Measurements from ENCODE around the gene SLC35F1. TPM values are rescaled to one million over a fixed set of nuclear protein-coding genes. Genes with fewer than 3 reads are reported as not detected.
A peak's percentile ranks its signal among the peaks of the same experiment; 100 is the strongest.
"Not testable (repeated sequence)": the region's sequence is repeated elsewhere in the genome, so short reads cannot be mapped to it uniquely, and the experiment has no call there.

SLC35F1 gene
- total RNA-seq (ENCODE audit: low replicate concordance) = 17.7 and 24.3 TPM in 2 replicates

GRCh38 chr6:117906958-117907600 is at the start of gene SLC35F1:
SLC35F1 (plus strand) TSS chr6:117907264.
- Histone ChIP-seq H4K20me1 (ENCODE audit: low read depth) (no peaks in the 10 kb centered on the region), H3K4me3 (peak within 1 kb of the TSS; percentile 98), H2AFZ (replicated peaks) (peak within 1 kb of the TSS; percentile 100), H3K27me3 (peaks cover 34% of the 10 kb centered on the region), H3K36me3 (no peaks in the 10 kb centered on the region), H3K79me2 (ENCODE audit: low read depth) (peaks cover 4% of the 10 kb centered on the region), H3K27ac (no peak within 1 kb of the TSS), H3K9me3 (ENCODE audit: low read depth) (no peaks in the 10 kb centered on the region), H3F3A (ENCODE audit: low read depth) (peaks cover 11% of the 10 kb centered on the region), H3K4me2 (peak within 1 kb of the TSS; percentile 100), H3K4me1 (peaks cover 9% of the 10 kb centered on the region), H3K9ac (no peak within 1 kb of the TSS)
- peak within 1 kb of the TSS; percentile 96 for H3K27ac Mint-ChIP-seq
- peaks cover 3% of the 10 kb centered on the region for H3K9me3 Mint-ChIP-seq
- H3K4me3 Mint-ChIP-seq = peak within 1 kb of the TSS; percentile 94
- TF ChIP-seq EZH2 (IDR thresholded peaks at IDR 0.05) (no peak), CTCF (IDR thresholded peaks at IDR 0.05) (peak; percentile 60)
- H3K27me3 Mint-ChIP-seq (ENCODE audit: insufficient read depth, low read depth) = peaks cover 2% of the 10 kb centered on the region
- H3K36me3 Mint-ChIP-seq = peaks cover 10% of the 10 kb centered on the region
- peak; percentile 89 for DNase-seq (ENCODE audit: low spot score)
- H3K4me1 Mint-ChIP-seq = peaks cover 21% of the 10 kb centered on the region

- H3K4me3 ChIP-seq; H3F3A ChIP-seq (ENCODE audit: low read depth); H3K27me3 Mint-ChIP-seq (ENCODE audit: insufficient read depth, low read depth); H3K4me1 Mint-ChIP-seq; H4K20me1 ChIP-seq (ENCODE audit: low read depth); H3K27ac Mint-ChIP-seq; H3K4me3 Mint-ChIP-seq; H3K4me1 ChIP-seq; H3K4me2 ChIP-seq; H2AFZ ChIP-seq (replicated peaks); DNase-seq (ENCODE audit: low spot score); H3K79me2 ChIP-seq (ENCODE audit: low read depth); H3K9me3 ChIP-seq (ENCODE audit: low read depth); H3K9ac ChIP-seq; H3K36me3 ChIP-seq; H3K27ac ChIP-seq; H3K36me3 Mint-ChIP-seq; H3K27me3 ChIP-seq: not testable (repeated sequence)
- H3K9me3 Mint-ChIP-seq = peaks cover 24% of the 10 kb centered on the region
Observed at GRCh38 chr6:117858601-117859000, 48.5 kb upstream of the SLC35F1 start.

- H3K9ac ChIP-seq = no peak overlapping the region
- Mint-ChIP-seq H3K27ac (no peak overlapping the region), H3K27me3 (ENCODE audit: insufficient read depth, low read depth) (no peaks in the 10 kb centered on the region), H3K4me1 (peaks cover 2% of the 10 kb centered on the region), H3K36me3 (peaks cover 2% of the 10 kb centered on the region), H3K4me3 (no peak overlapping the region), H3K9me3 (peaks cover 20% of the 10 kb centered on the region)
- peaks cover 5% of the 10 kb centered on the region for H3K4me1 ChIP-seq
- H3K27ac ChIP-seq = no peak overlapping the region
- no peaks in the 10 kb centered on the region for H4K20me1 ChIP-seq (ENCODE audit: low read depth)
- H3K4me3 ChIP-seq = no peak overlapping the region
- H3K27me3 ChIP-seq = no peaks in the 10 kb centered on the region
- no peak overlapping the region for H3K4me2 ChIP-seq
- H3F3A ChIP-seq (ENCODE audit: low read depth) = no peaks in the 10 kb centered on the region
- no peak overlapping the region for H2AFZ ChIP-seq (replicated peaks)
- no peaks in the 10 kb centered on the region for H3K9me3 ChIP-seq (ENCODE audit: low read depth)
- no peak for DNase-seq (ENCODE audit: low spot score)
- TF ChIP-seq EZH2phosphoT487 (IDR thresholded peaks at IDR 0.05) = no peak
- no peak for TF ChIP-seq EZH2 (IDR thresholded peaks at IDR 0.05)
- TF ChIP-seq CTCF (IDR thresholded peaks at IDR 0.05) = no peak
- H3K36me3 ChIP-seq = no peaks in the 10 kb centered on the region
- H3K79me2 ChIP-seq (ENCODE audit: low read depth) = no peaks in the 10 kb centered on the region
Observed at GRCh38 chr6:117861545-117861944, 45.5 kb upstream of the SLC35F1 start.

GRCh38 chr6:117866561-117866960 is 40.5 kb upstream of the SLC35F1 start:
- no peak overlapping the region for H3K4me3 Mint-ChIP-seq
- H2AFZ ChIP-seq (replicated peaks) = no peak overlapping the region

More at GRCh38 chr6:117866561-117866960, 40.5 kb upstream of the SLC35F1 start:
- no peak overlapping the region for H3K27ac Mint-ChIP-seq
- H3K36me3 Mint-ChIP-seq = peaks cover 2% of the 10 kb centered on the region
- peaks cover 5% of the 10 kb centered on the region for H3K4me1 Mint-ChIP-seq
- H4K20me1 ChIP-seq (ENCODE audit: low read depth) = no peaks in the 10 kb centered on the region
- no peak overlapping the region for H3K4me3 ChIP-seq
- no peaks in the 10 kb centered on the region for H3K79me2 ChIP-seq (ENCODE audit: low read depth)
- no peaks in the 10 kb centered on the region for H3K4me1 ChIP-seq
- no peak for DNase-seq (ENCODE audit: low spot score)
- H3K9ac ChIP-seq = no peak overlapping the region
- no peaks in the 10 kb centered on the region for H3K36me3 ChIP-seq
- H3K27me3 Mint-ChIP-seq (ENCODE audit: insufficient read depth, low read depth) = no peaks in the 10 kb centered on the region
- H3F3A ChIP-seq (ENCODE audit: low read depth) = no peaks in the 10 kb centered on the region
- peaks cover 22% of the 10 kb centered on the region for H3K9me3 Mint-ChIP-seq
- no peak overlapping the region for H3K4me2 ChIP-seq
- no peak overlapping the region for H3K27ac ChIP-seq
- H3K27me3 ChIP-seq = no peaks in the 10 kb centered on the region
- H3K9me3 ChIP-seq (ENCODE audit: low read depth) = no peaks in the 10 kb centered on the region
- no peak for TF ChIP-seq CTCF (IDR thresholded peaks at IDR 0.05)
- TF ChIP-seq EZH2phosphoT487 (IDR thresholded peaks at IDR 0.05) = no peak
- TF ChIP-seq EZH2 (IDR thresholded peaks at IDR 0.05) = no peak
